Activated effector memory CD4-positive, alpha-beta T cell treated with anti-CD3 and anti-CD28 coated beads, Interleukin-2, amount 50 U/mL, for 16 hours (primary cell): ENCODE data around the gene UBXN6.

Source experiments
- DNase-seq: peaks from one replicate; pipeline ENCODE4 v3.0.0-alpha.2; 2020

The UBXN6 gene

DNA sequence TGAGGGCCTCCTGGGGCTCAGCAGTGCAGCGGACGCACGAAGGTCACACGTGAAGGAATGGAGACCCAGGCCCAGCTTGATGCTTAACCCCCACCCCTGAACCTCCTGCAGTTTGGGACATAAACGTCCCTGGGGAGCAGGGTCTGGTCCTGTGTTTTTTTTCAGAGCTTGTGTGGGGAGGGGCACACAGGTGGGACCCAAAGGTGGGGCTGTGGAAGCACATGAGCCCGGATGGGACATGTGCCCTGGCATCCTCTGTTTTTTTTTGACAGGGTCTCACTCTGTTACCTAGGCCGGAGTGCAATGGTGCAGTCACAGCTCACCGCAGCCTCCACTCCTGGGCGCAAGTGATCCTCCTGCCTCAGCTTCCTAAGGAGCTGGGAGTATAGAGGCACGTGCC, 20.5 kb downstream of the UBXN6 start:
- DNase-seq: no peak

DNA sequence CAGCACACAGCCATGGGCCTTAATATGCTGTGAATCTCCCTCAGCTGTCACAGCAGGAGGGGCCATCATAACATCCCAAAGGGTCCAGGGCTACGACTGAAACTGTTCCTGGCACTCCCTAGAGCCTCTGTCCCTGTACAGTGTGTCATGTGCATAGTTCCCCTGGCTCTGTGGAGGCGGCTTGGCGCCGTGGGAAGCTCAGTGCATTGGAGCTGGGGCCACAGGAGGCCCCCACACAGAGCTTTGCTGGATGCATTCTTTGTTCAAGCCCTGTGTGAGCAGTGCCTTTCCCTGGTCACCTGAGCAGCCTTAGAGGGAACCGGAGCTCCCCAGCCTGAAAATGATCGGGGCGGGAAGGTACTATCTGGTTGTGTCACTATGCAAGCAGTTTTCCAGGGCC, 21.4 kb downstream of the UBXN6 start:
- DNase-seq: no peak

DNA sequence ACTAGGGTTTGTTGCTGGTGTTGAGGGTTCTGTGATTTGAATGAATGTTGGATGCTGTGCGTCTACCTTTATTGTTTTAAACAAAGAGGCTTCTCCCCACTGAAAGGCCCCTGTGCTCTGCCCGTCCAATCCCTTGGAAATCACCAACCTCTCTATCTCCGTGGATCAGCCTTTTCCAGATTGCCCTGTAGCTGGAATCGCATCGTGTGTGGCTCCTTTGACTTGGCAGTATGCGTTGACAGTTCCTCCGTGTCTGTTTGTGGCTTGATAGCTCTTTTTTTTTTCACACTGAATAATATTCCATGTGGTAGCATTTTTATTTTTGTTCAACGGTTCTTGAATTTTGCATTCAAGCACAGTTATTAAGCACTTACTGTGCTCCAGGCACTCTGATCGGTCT, 23.2 kb downstream of the UBXN6 start:
- DNase-seq: no peak

DNA sequence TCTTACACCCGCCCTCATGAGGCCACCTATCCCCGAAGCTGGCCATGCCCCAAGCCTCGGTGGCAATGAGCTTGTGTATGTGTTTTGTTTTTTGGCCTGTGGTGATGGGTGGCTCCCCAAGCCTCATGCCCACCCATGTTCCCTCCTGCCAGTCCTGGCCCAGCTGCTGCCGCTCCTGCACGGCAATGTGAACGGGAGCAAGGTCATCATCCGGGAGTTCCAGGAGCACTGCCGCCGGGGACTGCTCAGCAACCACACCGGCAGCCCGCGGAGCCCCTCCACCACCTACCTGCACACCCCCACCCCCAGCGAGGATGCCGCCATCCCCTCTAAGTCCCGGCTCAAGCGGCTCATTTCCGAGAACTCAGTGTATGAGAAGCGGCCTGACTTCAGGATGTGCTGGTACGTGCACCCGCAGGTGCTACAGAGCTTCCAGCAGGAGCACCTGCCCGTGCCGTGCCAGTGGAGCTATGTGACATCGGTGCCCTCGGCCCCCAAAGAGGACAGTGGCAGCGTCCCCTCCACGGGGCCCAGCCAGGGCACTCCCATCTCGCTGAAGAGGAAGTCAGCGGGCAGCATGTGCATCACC, 24.6 kb downstream of the UBXN6 start:
- no peak for DNase-seq

DNA sequence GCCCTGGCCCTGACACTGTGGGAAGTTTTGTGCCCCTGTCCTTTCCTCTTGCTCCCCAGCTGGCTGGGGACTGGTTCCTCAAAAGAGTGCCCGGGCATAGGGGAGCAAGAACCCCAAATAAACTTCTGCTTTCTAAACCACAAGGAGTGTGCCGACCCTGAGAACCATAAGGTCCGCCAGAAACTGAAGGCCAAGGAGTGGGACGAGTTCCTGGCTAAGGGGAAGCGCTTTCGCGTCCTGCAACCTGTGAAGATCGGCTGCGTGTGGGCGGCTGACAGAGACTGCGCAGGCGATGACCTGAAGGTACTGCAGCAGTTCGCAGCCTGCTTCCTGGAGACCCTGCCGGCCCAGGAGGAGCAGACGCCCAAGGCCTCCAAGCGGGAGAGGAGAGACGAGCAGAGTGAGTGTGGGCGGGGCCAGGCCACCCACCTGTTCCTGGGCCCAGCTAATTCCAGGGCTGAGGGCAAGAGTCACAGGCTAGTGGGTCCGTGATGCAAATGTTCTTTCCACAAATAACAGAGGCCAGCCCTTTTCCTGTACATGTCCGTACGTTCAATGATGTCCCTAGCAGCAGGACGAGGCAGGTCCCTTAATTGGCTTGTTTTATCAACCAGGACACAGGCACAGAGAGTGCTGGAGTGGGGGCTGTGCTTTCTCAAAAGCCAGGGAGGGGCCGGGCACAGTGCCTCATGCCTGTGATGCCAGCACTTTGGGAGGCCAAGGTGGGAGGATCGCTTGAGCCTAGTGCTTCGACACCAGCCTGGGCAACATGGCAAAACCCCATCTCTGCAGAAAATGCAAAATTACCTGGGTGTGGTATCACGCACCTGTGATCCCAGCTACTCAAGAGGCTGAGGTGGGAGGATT, 25.6 kb downstream of the UBXN6 start:
- no peak for DNase-seq

DNA sequence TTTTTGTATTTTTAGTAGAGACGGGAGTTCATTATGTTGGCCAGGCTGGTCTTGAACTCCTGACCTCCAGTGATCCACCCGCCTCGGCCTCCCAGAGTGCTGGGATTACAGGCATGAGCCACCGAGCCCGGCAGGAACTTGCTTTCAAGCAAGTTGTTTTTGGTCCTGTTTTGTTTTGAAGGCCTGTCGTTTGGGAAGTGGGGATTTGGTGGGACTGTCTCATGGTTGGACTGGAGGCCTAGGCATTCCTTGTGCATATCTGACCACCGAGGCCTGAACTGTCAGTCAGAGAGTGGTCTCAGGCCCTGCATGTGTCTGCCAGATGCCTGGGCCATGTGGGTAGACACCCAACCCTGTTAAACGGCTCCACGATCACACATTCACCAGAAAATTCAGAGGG, 26.3 kb downstream of the UBXN6 start:
- DNase-seq: no peak

DNA sequence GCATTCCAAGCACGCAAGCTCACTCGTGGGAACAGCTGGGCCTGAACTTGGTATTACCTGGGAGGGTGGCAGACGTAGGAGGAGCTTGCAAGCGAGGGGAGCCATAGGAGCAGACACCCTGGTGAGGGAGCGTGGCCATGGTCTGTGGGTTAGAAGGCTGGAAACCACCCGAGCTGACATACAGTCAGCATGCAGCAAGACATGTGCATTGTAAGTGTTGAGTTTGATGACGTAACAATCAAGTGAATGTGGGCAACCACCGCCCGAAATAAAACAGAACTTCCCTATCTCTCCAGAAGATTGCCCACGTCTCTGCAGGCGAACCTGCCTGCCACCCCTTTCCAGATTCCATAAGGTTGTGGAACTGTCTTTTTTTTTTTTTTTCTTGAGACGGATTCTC, 26.8 kb downstream of the UBXN6 start:
- no peak for DNase-seq

DNA sequence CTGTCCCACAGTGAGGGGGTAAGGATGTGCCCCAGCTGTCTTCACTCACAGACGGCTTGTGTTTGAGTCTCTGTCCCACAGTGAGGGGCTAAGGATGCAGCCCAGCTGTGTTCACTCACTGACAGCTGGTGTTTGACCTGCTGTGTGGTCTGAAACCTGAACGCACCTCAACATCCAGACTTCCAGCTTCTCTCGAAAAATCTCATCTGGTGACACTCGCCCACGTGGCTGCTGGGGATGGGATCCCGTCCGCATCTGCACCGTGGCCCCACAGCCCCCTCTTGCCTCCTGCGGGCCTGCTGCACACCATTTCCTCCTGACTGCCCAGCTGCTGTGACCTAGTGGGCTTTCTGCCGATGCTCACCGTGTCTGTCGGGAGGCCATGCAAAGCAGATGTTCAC, 27.8 kb downstream of the UBXN6 start:
- DNase-seq: no peak

DNA sequence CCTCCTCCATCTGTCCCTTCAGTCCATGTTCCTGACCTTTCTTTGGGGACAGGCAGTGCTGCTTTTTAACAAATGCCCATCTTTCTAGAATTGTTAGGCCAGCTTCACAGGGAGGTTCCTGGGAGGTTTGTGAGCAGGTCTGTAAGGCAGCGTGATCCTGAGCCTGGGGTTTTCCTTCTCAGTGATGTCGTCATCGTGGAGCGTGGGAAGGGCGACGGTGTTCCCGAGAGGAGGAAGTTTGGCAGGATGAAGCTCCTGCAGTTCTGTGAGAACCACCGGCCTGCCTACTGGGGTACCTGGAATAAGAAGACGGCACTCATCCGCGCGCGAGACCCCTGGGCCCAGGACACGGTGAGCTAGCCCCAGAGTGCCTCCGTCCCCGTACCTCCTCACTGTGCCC, 28.3 kb downstream of the UBXN6 start:
- DNase-seq: no peak

DNA sequence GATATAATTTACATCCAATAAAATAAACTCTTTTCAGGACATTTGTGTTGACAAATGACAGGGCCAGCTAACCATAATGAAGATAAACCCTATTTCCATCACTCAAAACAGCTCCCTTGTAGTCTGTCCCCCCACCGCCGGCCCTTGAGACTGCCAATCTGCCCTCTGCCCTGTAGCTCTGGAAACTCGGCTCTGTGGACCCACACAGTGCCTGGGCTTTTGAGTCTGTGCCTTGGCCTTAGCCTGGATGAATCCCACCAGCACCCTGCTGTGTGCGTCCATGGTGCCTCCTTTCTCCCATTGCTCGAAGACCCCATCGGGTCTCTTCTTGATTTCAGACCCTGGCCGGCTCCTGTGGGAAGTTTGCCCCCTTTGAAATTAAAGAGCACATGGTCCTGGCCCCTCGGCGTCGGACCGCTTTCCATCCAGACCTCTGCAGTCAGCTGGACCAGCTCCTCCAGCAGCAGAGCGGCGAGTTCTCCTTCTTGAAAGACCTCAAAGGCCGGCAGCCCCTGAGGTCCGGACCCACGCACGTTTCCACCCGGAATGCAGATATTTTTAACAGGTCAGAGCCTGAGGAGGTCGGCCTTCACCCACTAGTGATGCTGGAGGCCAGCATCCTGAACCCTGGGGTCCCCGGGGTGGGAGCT, 29.1 kb downstream of the UBXN6 start:
- no peak for DNase-seq

DNA sequence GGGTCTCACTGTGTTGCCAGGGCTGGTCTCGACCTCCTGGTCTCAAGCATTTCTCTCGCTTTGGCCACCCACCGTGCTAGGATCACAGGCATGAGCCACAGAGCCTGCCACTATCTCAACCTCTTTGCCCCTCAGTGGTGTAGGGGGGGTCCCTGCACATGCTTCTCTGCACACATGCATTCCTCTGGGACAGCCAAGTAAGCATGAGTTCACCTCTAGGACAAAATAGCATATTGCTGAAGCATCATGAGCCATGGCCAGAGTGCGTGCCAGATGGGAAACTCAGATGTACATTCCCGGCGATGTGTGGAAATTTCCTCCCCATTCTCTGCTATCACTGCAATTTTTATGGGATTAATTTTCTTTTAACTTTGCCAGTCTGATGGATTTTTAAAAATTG, 32.1 kb downstream of the UBXN6 start:
- DNase-seq: no peak

DNA sequence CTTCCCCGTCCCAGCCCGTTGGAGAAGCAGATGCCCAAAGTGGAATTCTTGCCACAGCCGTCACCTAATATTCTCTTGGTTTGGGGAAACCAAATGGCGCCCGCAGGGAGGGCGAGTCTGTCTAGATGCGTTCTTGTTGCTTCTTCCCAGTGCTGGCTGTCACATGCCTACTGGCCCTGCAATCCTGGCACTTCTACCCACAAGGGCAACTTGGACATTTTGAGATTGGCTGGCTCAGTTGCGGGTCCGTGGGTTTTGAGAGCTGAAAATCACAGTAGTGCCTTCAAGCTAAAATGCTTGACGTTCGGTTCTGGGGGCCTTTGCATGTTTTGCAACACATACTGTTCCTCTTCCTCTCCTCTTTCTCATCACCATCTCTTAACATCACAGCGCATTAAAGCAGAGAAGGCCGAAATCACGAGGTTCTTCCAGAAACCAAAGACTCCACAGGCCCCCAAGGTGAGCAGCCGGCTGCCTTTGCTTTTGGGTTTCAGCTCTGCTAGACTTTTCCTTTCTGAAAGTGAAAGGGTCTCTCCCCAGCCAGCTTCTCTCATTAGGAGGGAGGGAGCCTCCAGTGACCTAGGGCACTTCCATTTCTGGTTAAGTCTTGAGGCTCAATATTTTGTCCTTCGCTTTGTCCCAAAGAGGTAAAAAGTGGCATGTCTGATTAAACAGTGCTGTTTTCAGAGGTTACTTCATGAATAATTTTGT, 34.0 kb downstream of the UBXN6 start:
- DNase-seq: no peak

DNA sequence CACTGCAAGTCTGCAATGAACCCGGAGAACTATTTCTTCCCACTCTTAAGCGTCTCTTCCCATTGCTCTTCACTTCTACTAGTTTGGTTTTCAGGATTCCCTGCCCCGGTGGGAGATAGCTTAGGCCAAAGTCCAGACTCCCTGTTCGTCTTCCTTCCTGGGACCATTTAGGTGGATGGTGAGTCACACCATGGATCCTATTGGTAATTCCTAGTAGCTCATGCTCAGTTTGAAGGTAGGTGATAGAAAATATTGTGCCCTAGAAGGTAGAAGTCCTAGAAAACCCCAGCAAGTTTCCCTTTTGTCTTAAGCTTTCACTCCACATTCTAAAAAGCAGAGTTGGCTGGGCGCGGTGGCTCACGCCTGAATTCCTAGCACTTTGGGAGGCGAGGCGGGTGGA, 41.3 kb downstream of the UBXN6 start:
- no peak for DNase-seq

DNA sequence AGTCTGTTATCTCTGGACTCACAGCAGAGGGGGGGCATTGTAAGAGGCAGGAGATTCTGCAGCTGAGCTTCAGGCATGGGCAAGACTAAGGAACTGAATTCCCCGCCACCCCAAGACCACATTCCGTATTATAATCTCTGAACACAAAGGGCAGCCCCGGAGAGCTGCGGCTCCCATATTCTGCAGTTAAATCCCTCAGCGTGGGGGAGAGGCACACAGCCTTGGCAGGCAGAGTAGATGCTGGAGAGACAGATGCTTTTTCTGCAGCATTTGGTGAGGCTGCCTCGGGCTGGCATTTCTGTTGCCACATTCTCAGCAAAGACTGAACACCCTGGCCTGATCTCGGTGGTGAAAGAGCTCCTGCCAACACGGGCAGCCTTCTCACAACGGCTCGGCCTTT, 42.2 kb downstream of the UBXN6 start:
- no peak for DNase-seq

DNA sequence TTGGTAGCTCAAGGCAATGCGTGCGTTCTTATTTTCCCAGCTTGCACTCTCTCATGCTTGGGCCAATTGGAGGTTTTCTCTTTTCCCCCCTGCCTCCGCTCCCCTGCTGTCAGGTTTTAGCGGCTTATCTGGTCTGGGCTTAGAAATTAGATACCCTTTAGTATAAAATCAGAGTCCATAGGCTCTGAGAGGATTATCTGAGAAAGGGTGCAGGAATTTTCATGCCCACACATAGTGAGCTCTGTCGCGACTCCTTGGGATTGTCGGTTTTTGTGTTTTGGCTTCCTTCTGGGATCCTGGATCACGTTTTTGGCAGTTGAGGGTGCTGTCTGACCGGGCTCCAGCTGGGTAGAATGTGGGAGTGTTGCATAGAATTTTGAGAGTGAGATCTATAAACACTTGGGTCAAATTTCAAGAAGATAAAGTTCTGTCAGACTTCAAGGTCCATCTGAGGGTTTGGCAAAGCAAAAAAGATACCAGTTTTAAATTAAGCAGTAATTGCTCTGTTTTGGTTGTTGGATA, 42.7 kb downstream of the UBXN6 start:
- DNase-seq: no peak

DNA sequence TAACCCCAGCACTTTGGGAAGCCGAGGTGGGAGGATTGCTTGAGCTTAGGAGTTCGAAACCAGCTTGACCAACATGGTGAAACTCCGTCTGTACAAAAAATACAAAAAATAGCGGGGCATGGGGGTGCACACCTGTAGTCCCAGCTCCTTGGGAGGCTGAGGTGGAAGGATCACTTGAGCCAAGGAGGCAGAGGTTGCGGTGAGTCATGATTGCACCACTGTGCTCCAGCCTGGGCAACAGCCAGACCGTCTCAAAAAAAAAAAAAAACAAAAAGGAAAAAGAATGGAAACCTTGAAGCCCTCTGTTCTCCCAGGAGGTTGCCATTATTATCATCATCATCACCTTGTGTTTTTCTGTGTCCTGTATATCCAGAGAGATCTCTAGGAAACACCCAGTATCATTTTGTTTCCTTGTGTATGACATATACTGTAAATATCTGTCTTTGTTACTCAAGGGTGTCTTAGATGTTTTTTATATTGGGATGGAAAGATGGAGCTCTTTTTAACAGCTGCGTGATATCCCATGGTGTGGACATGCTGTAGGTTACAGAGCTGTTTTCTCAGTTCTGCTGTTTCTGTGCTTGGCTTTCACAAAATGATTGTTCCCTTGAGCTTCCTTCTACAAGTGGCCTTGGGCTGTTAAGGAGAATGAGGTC, 43.3 kb downstream of the UBXN6 start:
- DNase-seq: no peak

DNA sequence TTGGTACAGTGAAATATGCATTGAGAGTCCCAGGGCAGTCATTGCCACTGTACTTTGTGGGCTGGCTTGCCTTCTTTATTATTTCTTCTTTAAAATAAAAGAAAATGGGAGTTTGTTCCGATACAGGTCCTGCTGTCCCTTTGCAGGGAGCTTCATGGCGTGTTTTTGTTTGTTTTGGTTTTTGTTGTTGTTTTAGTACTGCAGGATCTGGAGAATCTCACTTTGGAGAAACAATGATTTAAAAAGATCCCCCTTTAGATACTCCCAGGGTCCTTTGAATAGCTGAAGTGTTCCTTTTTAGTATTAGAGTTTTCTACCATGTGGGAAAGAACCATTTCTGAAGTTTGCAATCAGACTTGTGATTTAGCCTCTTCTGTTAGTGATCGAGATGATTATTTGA, 44.0 kb downstream of the UBXN6 start:
- no peak for DNase-seq

DNA sequence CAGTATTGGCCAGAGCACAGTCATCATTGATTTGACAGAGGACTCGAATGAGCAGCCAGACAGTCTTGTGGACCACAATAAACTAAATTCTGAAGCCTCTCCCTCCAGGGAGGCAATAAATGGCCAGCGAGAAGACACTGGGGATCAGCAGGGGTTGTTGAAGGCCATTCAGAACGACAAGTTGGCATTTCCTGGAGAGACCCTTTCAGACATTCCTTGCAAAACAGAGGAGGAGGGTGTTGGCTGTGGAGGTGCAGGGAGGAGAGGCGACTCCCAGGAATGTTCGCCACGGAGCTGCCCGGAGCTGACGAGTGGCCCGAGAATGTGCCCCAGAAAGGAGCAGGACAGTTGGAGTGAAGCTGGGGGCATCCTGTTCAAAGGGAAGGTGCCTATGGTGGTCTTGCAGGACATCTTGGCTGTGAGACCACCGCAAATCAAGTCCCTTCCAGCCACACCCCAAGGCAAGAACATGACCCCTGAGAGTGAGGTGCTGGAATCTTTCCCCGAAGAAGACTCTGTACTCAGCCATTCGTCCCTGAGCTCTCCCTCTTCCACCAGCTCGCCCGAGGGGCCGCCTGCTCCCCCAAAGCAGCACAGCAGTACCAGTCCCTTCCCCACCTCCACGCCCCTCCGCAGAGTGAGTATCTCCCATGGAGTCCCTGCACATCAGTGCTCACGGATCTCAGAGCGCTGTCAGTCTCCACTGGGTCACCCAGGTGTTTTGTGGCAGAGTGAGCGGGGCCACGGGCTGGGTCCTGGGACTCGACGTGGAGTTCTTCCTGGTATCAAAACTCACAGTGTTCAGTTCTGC, 48.3 kb downstream of the UBXN6 start:
- no peak for DNase-seq

DNA sequence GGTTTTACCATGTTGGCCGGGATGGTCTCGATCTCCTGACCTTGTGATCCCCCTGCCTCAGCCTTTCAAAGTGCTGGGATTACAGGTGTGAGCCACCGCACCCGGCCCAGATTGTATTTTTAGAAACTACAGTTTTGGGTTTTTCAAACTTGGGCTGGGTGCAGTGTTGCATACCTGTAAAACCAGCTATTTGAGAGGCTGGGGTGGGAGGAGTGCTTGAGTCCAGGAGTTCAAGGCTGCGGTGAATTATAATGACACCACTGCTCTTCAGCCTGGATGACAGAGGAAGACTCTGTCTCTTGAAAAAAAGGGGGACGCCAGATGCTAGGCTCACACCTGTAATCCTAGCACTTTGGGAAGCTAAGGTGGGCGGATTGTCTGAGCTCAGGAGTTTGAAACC, 51.0 kb downstream of the UBXN6 start:
- DNase-seq: no peak

DNA sequence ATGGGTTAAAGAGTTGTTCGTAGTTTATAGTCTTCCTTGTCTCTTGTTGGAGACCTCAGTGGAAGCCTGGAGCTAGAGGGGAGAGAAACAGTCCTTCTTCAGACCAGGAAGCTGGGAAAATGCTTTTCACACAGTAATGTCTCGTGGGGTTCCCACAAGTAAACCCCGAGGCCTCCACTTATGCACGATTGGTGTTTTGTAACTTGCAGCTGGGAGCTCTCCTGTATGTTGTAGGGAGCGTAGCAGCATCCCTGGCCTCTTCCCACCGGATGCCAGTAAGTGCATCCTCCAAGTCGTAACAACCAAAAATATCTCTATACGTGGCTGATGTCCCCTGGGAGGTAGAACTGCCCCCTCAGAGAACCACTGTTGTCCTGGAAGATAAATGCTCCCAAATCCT, 51.6 kb downstream of the UBXN6 start:
- no peak for DNase-seq

DNA sequence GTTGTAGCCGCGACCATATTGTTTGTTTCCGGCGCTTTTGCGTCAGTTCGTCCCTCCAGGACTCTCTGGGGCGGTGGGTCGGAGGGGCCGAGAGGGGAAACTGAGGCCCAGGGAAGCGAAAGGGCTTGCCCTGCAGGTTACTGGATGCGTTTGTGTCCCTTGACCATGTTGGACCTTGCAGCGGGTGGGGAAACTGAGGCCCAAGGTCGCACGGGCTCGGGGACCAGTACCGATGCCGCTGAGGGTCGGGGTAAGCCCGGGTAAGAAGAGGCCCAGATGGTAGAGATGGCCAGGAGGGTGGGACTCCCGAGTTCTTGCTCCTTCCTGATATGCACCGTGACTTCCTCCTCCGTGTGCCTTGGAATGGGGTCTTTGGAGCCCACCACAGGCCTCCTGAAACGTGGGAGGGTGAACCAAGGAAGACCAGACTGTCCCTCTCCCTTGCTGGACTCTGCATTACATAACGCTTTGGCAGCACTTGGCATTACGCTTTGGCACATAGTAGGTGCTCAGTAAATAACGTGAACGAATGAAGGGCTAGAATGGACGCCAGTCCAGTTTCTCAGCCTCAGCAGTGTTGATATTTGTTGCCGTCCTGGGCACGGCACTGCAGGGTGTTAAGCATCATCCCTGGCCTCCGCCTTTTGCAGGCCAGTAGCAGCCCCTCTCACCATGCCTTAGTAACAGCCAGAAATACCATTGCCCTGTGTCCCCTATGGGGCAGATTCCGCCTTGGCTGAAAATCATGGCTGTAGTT, 54.4 kb downstream of the UBXN6 start:
- DNase-seq: no peak
